ENCODE measurements around the gene ANKRD40CL. TPM values are rescaled to one million over a fixed set of nuclear protein-coding genes. Genes with fewer than 3 reads are reported as not detected.

Gene ANKRD40CL
- total and polyA plus RNA-seq, 9 donors, result not detected

GRCh38 chr17:50802609-50803571 lies 35.6 kb upstream of the ANKRD40CL start:
- H3K27me3 ChIP-seq, result no peaks in the 10 kb centered on the region
- intact Hi-C loops (cut with DNase I), result no loop called here
- H3K9me3 ChIP-seq, result no peaks in the 10 kb centered on the region
- H3K4me1 ChIP-seq (ENCODE audit: insufficient read depth), result peaks cover 3% of the 10 kb centered on the region
- H3K36me3 ChIP-seq, result no peaks in the 10 kb centered on the region
- TF ChIP-seq EP300 (IDR thresholded peaks at IDR 0.05), result no peak
- TF ChIP-seq POLR2A (IDR thresholded peaks at IDR 0.05), result no peak
- TF ChIP-seq CTCF (IDR thresholded peaks at IDR 0.05), result no peak
- H3K4me3 ChIP-seq, result no peak overlapping the region
- 82 to 83% (median 83%) methylated on average over 12 of the region's 12 CpGs for WGBS, 3 donors
- H3K27ac ChIP-seq, result no peak overlapping the region
- DNase-seq, result no peak

GRCh38 chr17:50800196-50800700 lies 32.9 kb upstream of the ANKRD40CL start:
- no peak overlapping the region for H3K4me3 ChIP-seq

GRCh38 chr17:50799582-50799981 lies 32.3 kb upstream of the ANKRD40CL start:
- intact Hi-C loops (cut with DNase I), result no loop called here
- no peaks in the 10 kb centered on the region for H3K9me3 ChIP-seq
- no peak for DNase-seq

More at GRCh38 chr17:50800196-50800700, 32.9 kb upstream of the ANKRD40CL start:
- DNase-seq, result no peak
- intact Hi-C loops (cut with DNase I), result no loop called here
- peaks cover 5% of the 10 kb centered on the region for H3K4me1 ChIP-seq (ENCODE audit: insufficient read depth)
- H3K27ac ChIP-seq, result no peak overlapping the region
- H3K36me3 ChIP-seq, result no peaks in the 10 kb centered on the region
- TF ChIP-seq CTCF (IDR thresholded peaks at IDR 0.05) (no peak), POLR2A (IDR thresholded peaks at IDR 0.05) (no peak), EP300 (IDR thresholded peaks at IDR 0.05) (no peak)
- no peaks in the 10 kb centered on the region for H3K9me3 ChIP-seq
- 66 to 84% (median 76%) methylated on average over 12 of the region's 12 CpGs for WGBS, 3 donors
- H3K27me3 ChIP-seq, result no peaks in the 10 kb centered on the region

More at GRCh38 chr17:50799582-50799981, 32.3 kb upstream of the ANKRD40CL start:
- no peaks in the 10 kb centered on the region for H3K36me3 ChIP-seq
- peaks cover 5% of the 10 kb centered on the region for H3K4me1 ChIP-seq (ENCODE audit: insufficient read depth)
- no peak overlapping the region for H3K4me3 ChIP-seq
- WGBS, 3 donors, result 88 to 92% (median 92%) methylated on average over 9 of the region's 9 CpGs
- H3K27me3 ChIP-seq, result no peaks in the 10 kb centered on the region
- TF ChIP-seq POLR2A (IDR thresholded peaks at IDR 0.05) (no peak), EP300 (IDR thresholded peaks at IDR 0.05) (no peak), CTCF (IDR thresholded peaks at IDR 0.05) (no peak)
- no peak overlapping the region for H3K27ac ChIP-seq

Measured in ovary (tissue), 9 donors.